Glomerular endothelial cell (primary cell): Measurements from ENCODE around the gene LTO1. TPM values are rescaled to one million over a fixed set of nuclear protein-coding genes. Genes with fewer than 3 reads are reported as not detected.

ENCODE experiments used
- DNase-seq: peaks from one replicate; pipeline ENCODE4 v3.0.0-alpha.2; 2011; ENCODE audit warnings: low read depth, low spot score; ENCODE audit errors: extremely low read depth
- total RNA-seq: library from RNA; depleted of rRNA; stranded (reverse); fragments of >200 nt; gene quantifications from 2 replicates; pipeline ENCODE4 v1.2.3, GENCODE V29; 2015

LTO1 gene
- total RNA-seq, 1 donor from 2014 or later, result 18.1 TPM

GRCh38 chr11:69659591-69659990, 15.6 kb downstream of the LTO1 start:
- no peak for DNase-seq

- no peak for DNase-seq
These were observed 16.3 kb downstream of the LTO1 start for GRCh38 chr11:69658626-69659450.

GRCh38 chr11:69657911-69658625, 17.1 kb downstream of the LTO1 start:
- DNase-seq, result no peak

GRCh38 chr11:69657456-69657910, 17.7 kb downstream of the LTO1 start:
- DNase-seq, result no peak

GRCh38 chr11:69656536-69657455, 18.4 kb downstream of the LTO1 start:
- no peak for DNase-seq

GRCh38 chr11:69655479-69656428, 19.4 kb downstream of the LTO1 start:
- no peak for DNase-seq

- DNase-seq, result no peak
These were observed 20.3 kb downstream of the LTO1 start for GRCh38 chr11:69654660-69655478.

- no peak for DNase-seq
These were observed 21.0 kb downstream of the LTO1 start for GRCh38 chr11:69654001-69654659.

- no peak for DNase-seq
These were observed 21.7 kb downstream of the LTO1 start for GRCh38 chr11:69653406-69653960.

GRCh38 chr11:69652999-69653398, 22.2 kb downstream of the LTO1 start:
- no peak for DNase-seq

GRCh38 chr11:69651834-69652620, 23.1 kb downstream of the LTO1 start:
- DNase-seq, result no peak

GRCh38 chr11:69650832-69651344, 24.3 kb downstream of the LTO1 start:
- no peak for DNase-seq

GRCh38 chr11:69650081-69650831, 24.9 kb downstream of the LTO1 start:
- DNase-seq, result no peak

- DNase-seq, result no peak
These were observed 25.6 kb downstream of the LTO1 start for GRCh38 chr11:69649576-69649900.

GRCh38 chr11:69648679-69649575, 26.2 kb downstream of the LTO1 start:
- DNase-seq, result no peak
